Measurements from ENCODE around the gene MAPK10.

MAPK10 gene

GRCh38 chr4:86243750-86244149, 116.1 kb downstream of the MAPK10 start:
- H3K4me3 ChIP-seq (ENCODE audit: low read depth, low read length) = no peak overlapping the region
- no peaks in the 10 kb centered on the region for H3K79me2 ChIP-seq
- H2AFZ ChIP-seq = no peak overlapping the region
- no peak overlapping the region for H3K27ac ChIP-seq
- no peaks in the 10 kb centered on the region for H3K9me3 ChIP-seq (ENCODE audit: control insufficient read depth, low read length)
- no peak for TF ChIP-seq CTCF (IDR thresholded peaks at IDR 0.05)
- no peak overlapping the region for H3K9ac ChIP-seq
- no peaks in the 10 kb centered on the region for H3K4me1 ChIP-seq
- no peaks in the 10 kb centered on the region for H3K27me3 ChIP-seq (ENCODE audit: control insufficient read depth, insufficient read depth, low read length)
- no peaks in the 10 kb centered on the region for H3K36me3 ChIP-seq (ENCODE audit: control insufficient read depth, insufficient read depth, low read length)
- no peak overlapping the region for H3K4me2 ChIP-seq (ENCODE audit: low read length)

- TF ChIP-seq CTCF (IDR thresholded peaks at IDR 0.05) = no peak
- Histone ChIP-seq H2AFZ (no peak overlapping the region), H3K27me3 (ENCODE audit: control insufficient read depth, insufficient read depth, low read length) (no peaks in the 10 kb centered on the region)
Observed at GRCh38 chr4:86242677-86243076, 117.2 kb downstream of the MAPK10 start.

GRCh38 chr4:86235549-86235948, 124.3 kb downstream of the MAPK10 start:
- H3K36me3 ChIP-seq (ENCODE audit: control insufficient read depth, insufficient read depth, low read length) = no peaks in the 10 kb centered on the region
- H3K4me3 ChIP-seq (ENCODE audit: low read depth, low read length) = no peak overlapping the region

More at GRCh38 chr4:86242677-86243076, 117.2 kb downstream of the MAPK10 start:
- Histone ChIP-seq H3K4me1 (no peaks in the 10 kb centered on the region), H3K9me3 (ENCODE audit: control insufficient read depth, low read length) (no peaks in the 10 kb centered on the region), H3K4me2 (ENCODE audit: low read length) (no peak overlapping the region), H3K79me2 (no peaks in the 10 kb centered on the region), H3K9ac (no peak overlapping the region), H3K36me3 (ENCODE audit: control insufficient read depth, insufficient read depth, low read length) (no peaks in the 10 kb centered on the region), H3K27ac (no peak overlapping the region), H3K4me3 (ENCODE audit: low read depth, low read length) (no peak overlapping the region)

GRCh38 chr4:86233681-86234080, 126.2 kb downstream of the MAPK10 start:
- Histone ChIP-seq H3K27me3 (ENCODE audit: control insufficient read depth, insufficient read depth, low read length) (no peaks in the 10 kb centered on the region), H3K79me2 (no peaks in the 10 kb centered on the region), H3K4me1 (no peaks in the 10 kb centered on the region), H3K27ac (no peak overlapping the region), H2AFZ (no peak overlapping the region), H3K9ac (no peak overlapping the region), H3K4me3 (ENCODE audit: low read depth, low read length) (no peak overlapping the region), H3K9me3 (ENCODE audit: control insufficient read depth, low read length) (no peaks in the 10 kb centered on the region), H3K36me3 (ENCODE audit: control insufficient read depth, insufficient read depth, low read length) (no peaks in the 10 kb centered on the region), H3K4me2 (ENCODE audit: low read length) (no peak overlapping the region)
- no peak for TF ChIP-seq CTCF (IDR thresholded peaks at IDR 0.05)

More at GRCh38 chr4:86235549-86235948, 124.3 kb downstream of the MAPK10 start:
- no peaks in the 10 kb centered on the region for H3K79me2 ChIP-seq
- no peaks in the 10 kb centered on the region for H3K4me1 ChIP-seq
- H3K27ac ChIP-seq = no peak overlapping the region
- no peak overlapping the region for H3K9ac ChIP-seq
- no peak overlapping the region for H2AFZ ChIP-seq
- no peak for TF ChIP-seq CTCF (IDR thresholded peaks at IDR 0.05)
- H3K9me3 ChIP-seq (ENCODE audit: control insufficient read depth, low read length) = no peaks in the 10 kb centered on the region
- H3K27me3 ChIP-seq (ENCODE audit: control insufficient read depth, insufficient read depth, low read length) = no peaks in the 10 kb centered on the region
- H3K4me2 ChIP-seq (ENCODE audit: low read length) = no peak overlapping the region

- TF ChIP-seq CTCF (IDR thresholded peaks at IDR 0.05) = no peak
- H3K4me3 ChIP-seq (ENCODE audit: low read depth, low read length) = no peak overlapping the region
- H3K27me3 ChIP-seq (ENCODE audit: control insufficient read depth, insufficient read depth, low read length) = no peaks in the 10 kb centered on the region
- no peaks in the 10 kb centered on the region for H3K4me1 ChIP-seq
- no peak overlapping the region for H3K4me2 ChIP-seq (ENCODE audit: low read length)
- H3K9me3 ChIP-seq (ENCODE audit: control insufficient read depth, low read length) = no peaks in the 10 kb centered on the region
- H3K79me2 ChIP-seq = no peaks in the 10 kb centered on the region
- H3K9ac ChIP-seq = no peak overlapping the region
- no peak overlapping the region for H3K27ac ChIP-seq
- no peak overlapping the region for H2AFZ ChIP-seq
- no peaks in the 10 kb centered on the region for H3K36me3 ChIP-seq (ENCODE audit: control insufficient read depth, insufficient read depth, low read length)
Observed at GRCh38 chr4:86233090-86233489, 126.8 kb downstream of the MAPK10 start.
